H1 (cell line): ENCODE data around the gene CCBE1. TPM values are rescaled to one million over a fixed set of nuclear protein-coding genes. Genes with fewer than 3 reads are reported as not detected.

Experiments
- CREB1 ChIP-seq: IDR thresholded peaks from 2 replicates; pipeline ENCODE4 v1.6.1; 2012; ENCODE audit warnings: inconsistent platforms
- HDAC2 ChIP-seq, 2 experiments: fragments of 300-600 bp in 1 of 2; sonication (generic) in 1 of 2; IDR thresholded peaks; 2 replicates each; pipeline ENCODE4 v1.6.1; 2011 to 2012; ENCODE audit warnings: low read depth in 2 of 2, low read length in 2 of 2, mild to moderate bottlenecking in 2 of 2, moderate library complexity in 2 of 2, borderline replicate concordance in 1 of 2, inconsistent platforms in 1 of 2
- PHF8 ChIP-seq: fragments of 200-600 bp; sonication (generic); conservative IDR thresholded peaks from 2 replicates; pipeline ENCODE4 v1.7.1; 2012; ENCODE audit warnings: low read depth, mild to moderate bottlenecking, inconsistent platforms, low read length, moderate library complexity
- SIX5 ChIP-seq: IDR thresholded peaks from 2 replicates; pipeline ENCODE4 v1.6.1; 2011; ENCODE audit warnings: mild to moderate bottlenecking, low read depth, low read length
- polyA plus RNA-seq, 7 experiments: library from polyadenylated mRNA; depleted of rRNA in 3 of 7; stranded (reverse) in 5 of 7; unstranded in 2 of 7; fragments of >200 nt in 5 of 7; fragments of 200-250 nt in 2 of 7; gene quantifications; 1 replicate in 5 of 7; 2 replicates in 1 of 7; 4 replicates in 1 of 7; pipeline versions ENCODE4 v1.2.1 to v1.2.3, GENCODE V29; 2011 to 2013; ENCODE audit warnings: missing spikeins in 2 of 7, mixed read lengths in 2 of 7
- total RNA-seq: library from RNA; stranded (reverse); fragmentation: NEBNext Ultra II Directional; extraction: Animal tissue kit (Norgen Biotek cat#: 25700); gene quantifications from 2 replicates; pipeline ENCODE4 v1.2.1, GENCODE V29; 2021
- TF ChIP-seq, protein P1 (sequence below): IDR thresholded peaks from 2 replicates; pipeline ENCODE4 v1.6.1; 2012; ENCODE audit warnings: inconsistent platforms

Gene CCBE1
- total and polyA plus RNA-seq, 2 of the 8 experiments (the other 6 are each of a cell fraction or from before 2014, with no cell fraction given) = 2.1 to 2.6 TPM

DNA sequence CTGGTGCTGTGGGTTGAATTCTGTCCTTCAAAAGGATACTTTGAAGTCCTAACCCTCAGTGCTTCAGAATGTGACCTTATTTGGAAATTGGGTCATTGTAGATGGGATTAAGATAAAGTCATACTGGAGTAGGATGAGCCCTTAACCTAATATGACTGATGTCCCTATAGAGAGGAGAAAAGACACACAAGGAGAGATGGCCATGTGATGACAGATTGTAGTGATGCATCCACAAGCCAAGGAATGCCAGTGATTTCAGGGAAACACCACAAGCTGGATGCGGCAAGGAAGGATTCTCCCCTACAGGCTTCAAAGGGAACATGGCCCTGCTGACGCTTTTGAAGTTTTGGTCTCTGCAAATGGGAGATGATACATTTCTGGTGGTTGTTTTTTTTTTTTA lies 24.7 kb upstream of the CCBE1 start (continued):
- TF ChIP-seq CREB1 (no peak), HDAC2 (IDR thresholded peaks at IDR 0.05; ENCODE audit: borderline replicate concordance in 1 of 2, low read depth in 2 of 2, low read length in 2 of 2) (no peak), PHF8 (no peak), SIX5 (no peak)
- TF ChIP-seq, protein P1, sequence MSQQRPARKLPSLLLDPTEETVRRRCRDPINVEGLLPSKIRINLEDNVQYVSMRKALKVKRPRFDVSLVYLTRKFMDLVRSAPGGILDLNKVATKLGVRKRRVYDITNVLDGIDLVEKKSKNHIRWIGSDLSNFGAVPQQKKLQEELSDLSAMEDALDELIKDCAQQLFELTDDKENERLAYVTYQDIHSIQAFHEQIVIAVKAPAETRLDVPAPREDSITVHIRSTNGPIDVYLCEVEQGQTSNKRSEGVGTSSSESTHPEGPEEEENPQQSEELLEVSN = no peak
